Measurements from ENCODE around the gene C8B. TPM values are rescaled to one million over a fixed set of nuclear protein-coding genes. Genes with fewer than 3 reads are reported as not detected.

Gene C8B
- total RNA-seq, 1 experiment from 2014 or later: not detected

DNA sequence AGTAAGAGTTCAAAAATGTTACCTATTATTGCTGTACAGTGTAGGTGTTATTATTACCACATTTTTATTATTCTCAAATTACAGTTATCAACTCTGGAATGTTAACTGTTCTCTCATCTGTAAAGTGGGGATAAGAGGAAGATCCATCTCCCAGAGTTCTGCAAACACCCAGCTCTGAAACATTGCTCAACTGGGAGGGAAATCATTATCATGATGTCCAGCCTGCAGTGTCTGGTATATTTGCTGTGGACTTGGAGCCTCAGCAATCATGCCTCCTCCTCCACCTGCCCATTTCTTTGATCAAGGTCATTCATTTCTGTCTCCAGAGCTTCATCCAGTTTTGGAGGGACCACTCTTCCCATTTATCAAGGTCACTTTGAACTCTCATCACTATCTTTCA lies 71.8 kb downstream of the C8B start:
- no peak overlapping the region for H2BK120ac ChIP-seq (ENCODE audit: low read depth, low read length, poor library complexity, severe bottlenecking)
- H2AK5ac ChIP-seq (ENCODE audit: insufficient read length, low read length): no peak overlapping the region
- H3K4ac ChIP-seq (ENCODE audit: low read depth, low read length): no peak overlapping the region
- H3T11ph ChIP-seq (ENCODE audit: low read length): no peak overlapping the region
- H3K18ac ChIP-seq (ENCODE audit: insufficient read length, low read depth, low read length): no peak overlapping the region
- Mint-ChIP-seq H3K9me3 (no peaks in the 10 kb centered on the region), H3K27ac (no peak overlapping the region; a peak in 1 of 7 replicates), H3K4me1 (no peaks in the 10 kb centered on the region), H3K4me3 (no peak overlapping the region), H3K36me3 (ENCODE audit: insufficient read depth in 1 of 3, low read depth in 3 of 3) (no peaks in the 10 kb centered on the region), H3K27me3 (ENCODE audit: low read depth) (peaks cover 5% of the 10 kb centered on the region)
- no peak overlapping the region for H3K9ac ChIP-seq (ENCODE audit: extremely low read depth, insufficient read length, low read length)
- H3K4me1 ChIP-seq (ENCODE audit: insufficient read depth, low read length): no peaks in the 10 kb centered on the region
- no peak overlapping the region for H3K56ac ChIP-seq (ENCODE audit: insufficient read length, low read depth, low read length)
- no peak overlapping the region for H3K14ac ChIP-seq (ENCODE audit: insufficient read depth, low read length)
- H2BK15ac ChIP-seq (ENCODE audit: low read depth, low read length): no peak overlapping the region
- no peak overlapping the region for H2BK20ac ChIP-seq (ENCODE audit: low read depth, low read length, poor library complexity, severe bottlenecking)
- no peaks in the 10 kb centered on the region for H3K79me2 ChIP-seq (ENCODE audit: insufficient read depth, low read length)
- no peaks in the 10 kb centered on the region for H3K79me1 ChIP-seq (ENCODE audit: insufficient read depth, low read depth, low read length, poor library complexity, severe bottlenecking)
- no peak overlapping the region for H3K27ac ChIP-seq (ENCODE audit: insufficient read length, low read depth, low read length)
- H2AFZ ChIP-seq (ENCODE audit: low read length): no peak overlapping the region
- no peaks in the 10 kb centered on the region for H3K27me3 ChIP-seq (ENCODE audit: insufficient read depth, low read length)
- no peak overlapping the region for H4K91ac ChIP-seq (ENCODE audit: insufficient read length, low read depth, low read length)
- H3K23me2 ChIP-seq (ENCODE audit: insufficient read length, low read depth, low read length, poor library complexity, severe bottlenecking): no peaks in the 10 kb centered on the region
- no peak overlapping the region for H4K5ac ChIP-seq (ENCODE audit: insufficient read length, low read depth, low read length)
- H4K20me1 ChIP-seq (ENCODE audit: control insufficient read depth, insufficient read depth, insufficient read length): no peaks in the 10 kb centered on the region
- H3K23ac ChIP-seq (ENCODE audit: insufficient read length, low read depth, low read length): no peak overlapping the region
- H3K4me2 ChIP-seq (ENCODE audit: insufficient read depth, insufficient read length, low read length): no peak overlapping the region
- DNase-seq: no peak
- H2BK5ac ChIP-seq (ENCODE audit: insufficient read length, low read length): no peak overlapping the region
- no peak for TF ChIP-seq CTCF (conservative IDR thresholded peaks at IDR 0.05)
- H4K8ac ChIP-seq (replicated peaks; ENCODE audit: insufficient read length, low read depth, low read length): no peak overlapping the region
- H3K9me3 ChIP-seq (ENCODE audit: control insufficient read depth, low read depth, low read length): no peaks in the 10 kb centered on the region
- H2BK12ac ChIP-seq (ENCODE audit: insufficient read length, low read depth, low read length): no peak overlapping the region

Data from H9 (cell line).